GM08714 (cell line): ENCODE data around the gene VTCN1.

Experiments
- H3K4me3 ChIP-seq: fragments of 200-500 bp; sonication (Bioruptor generic); 2 replicates; pipeline ENCODE4 v1.5.1; 2014; ENCODE audit warnings: mild to moderate bottlenecking, low read length, inconsistent platforms
- ZNF274 ChIP-seq: IDR thresholded peaks from 2 replicates; pipeline ENCODE4 v1.6.1; 2012; ENCODE audit warnings: mild to moderate bottlenecking, low read depth, low read length

Gene VTCN1

GRCh38 chr1:117093870-117094621, 116.7 kb downstream of the VTCN1 start:
- TF ChIP-seq ZNF274, result no peak

More at GRCh38 chr1:117093870-117094621, 116.7 kb downstream of the VTCN1 start:
- no peak overlapping the region for H3K4me3 ChIP-seq
